K562 (cell line): ENCODE measurements around the gene PARD3. TPM values are rescaled to one million over a fixed set of nuclear protein-coding genes. Genes with fewer than 3 reads are reported as not detected.

Experiments
- ARNT ChIP-seq, 2 experiments: fragments of 450-650 bp; IDR thresholded peaks; 2 replicates each; pipeline ENCODE4 v1.6.1; 2016; ENCODE audit warnings: mild to moderate bottlenecking in 1 of 2
- LARP7 ChIP-seq: fragments of 450-650 bp; IDR thresholded peaks from 2 replicates; pipeline ENCODE4 v1.6.1; 2016
- LCOR ChIP-seq: sonication (generic); formaldehyde crosslinking; IDR thresholded peaks from 2 replicates; pipeline ENCODE4 v1.8.0; 2022; ENCODE audit warnings: mild to moderate bottlenecking, missing genetic modification reagents
- POLR2H ChIP-seq: IDR thresholded peaks from 2 replicates; pipeline ENCODE4 v1.6.1; 2016; ENCODE audit warnings: missing genetic modification characterization, low read depth, mild to moderate bottlenecking, control low read depth, missing compliant biosample characterization, moderate library complexity
- RAD51 ChIP-seq: fragments of 450-650 bp; IDR thresholded peaks from 2 replicates; pipeline ENCODE4 v1.7.1; 2016; ENCODE audit warnings: low read depth, mild to moderate bottlenecking, borderline replicate concordance
- SREBF2 ChIP-seq: sonication (generic); formaldehyde crosslinking; IDR thresholded peaks from 2 replicates; pipeline ENCODE4 v1.4.0; 2020; ENCODE audit warnings: mild to moderate bottlenecking, missing genetic modification reagents
- TGIF2 ChIP-seq: sonication (generic); formaldehyde crosslinking; IDR thresholded peaks from 2 replicates; pipeline ENCODE4 v1.8.1; 2022; ENCODE audit warnings: mild to moderate bottlenecking, missing genetic modification reagents, moderate library complexity
- THRAP3 ChIP-seq: fragments of 450-650 bp; IDR thresholded peaks from 2 replicates; pipeline ENCODE4 v1.6.1; 2016; ENCODE audit warnings: mild to moderate bottlenecking, inconsistent platforms, borderline replicate concordance
- ZFPM2 ChIP-seq: fragments of 250-450 bp; sonication (Bioruptor Pico); IDR thresholded peaks from 2 replicates; pipeline ENCODE4 v1.5.1; 2022; ENCODE audit warnings: mild to moderate bottlenecking
- ZNF140 ChIP-seq: fragments of 250-450 bp; sonication (Bioruptor Pico); IDR thresholded peaks from 2 replicates; pipeline ENCODE4 v1.8.0; 2021; ENCODE audit warnings: moderate library complexity, mild to moderate bottlenecking, inconsistent platforms
- ZNF583 ChIP-seq: fragments of 250-450 bp; sonication (Bioruptor Pico); IDR thresholded peaks from 2 replicates; pipeline ENCODE4 v1.4.0; 2020
- polyA plus RNA-seq, 8 experiments: library from polyadenylated mRNA; depleted of rRNA in 4 of 8; stranded (reverse) in 5 of 8; unstranded in 3 of 8; fragments of >200 nt; fragmentation: Nextera tagmentation in 2 of 8; fragmentation: Illumina TruSeq in 1 of 8; extraction: Ambion mirVana in 2 of 8; extraction: Trizol in 1 of 8; gene quantifications; 2 replicates each; pipeline versions ENCODE4 v1.2.1 to v1.2.3, GENCODE V29; 2011 to 2014; ENCODE audit warnings: inconsistent platforms in 1 of 8, missing spikeins in 1 of 8
- total RNA-seq, 7 experiments: library from RNA; depleted of rRNA in 6 of 7; stranded (reverse); fragments of >200 nt in 6 of 7; fragmentation: Illumina TruSeq in 2 of 7; extraction: Trizol in 2 of 7; gene quantifications; 2 replicates each; pipeline versions ENCODE4 v1.2.1 to v1.2.3, GENCODE V29; 2011 to 2021; ENCODE audit warnings: low replicate concordance in 1 of 7
- TF ChIP-seq, protein P1 (sequence below): fragments of 250-450 bp; sonication (Bioruptor Pico); IDR thresholded peaks from 2 replicates; pipeline ENCODE4 v1.9.0; 2021; ENCODE audit warnings: mild to moderate bottlenecking
- TF ChIP-seq, protein P2 (sequence below): fragments of 450-650 bp; IDR thresholded peaks from 2 replicates; pipeline ENCODE4 v1.6.1; 2017; ENCODE audit warnings: antibody characterized with exemption
- TF ChIP-seq, protein P3 (sequence below), 2 experiments: IDR thresholded peaks in 1 of 2; conservative IDR thresholded peaks in 1 of 2; 2 replicates each; pipeline ENCODE4 v1.6.1; 2016; ENCODE audit warnings: low read depth in 2 of 2, mild to moderate bottlenecking in 1 of 2, missing compliant biosample characterization in 1 of 2, missing genetic modification characterization in 1 of 2, moderate library complexity in 1 of 2
- TF ChIP-seq, protein P4 (sequence below): fragments of 250-450 bp; sonication (Bioruptor Pico); IDR thresholded peaks from 2 replicates; pipeline ENCODE4 v1.9.0; 2021; ENCODE audit warnings: mild to moderate bottlenecking, inconsistent platforms
- TF ChIP-seq, protein P5 (sequence below): fragments of 250-450 bp; sonication (Bioruptor Pico); IDR thresholded peaks from 2 replicates; pipeline ENCODE4 v1.8.0; 2021; ENCODE audit warnings: moderate library complexity, mild to moderate bottlenecking, inconsistent platforms
- TF ChIP-seq, protein P6 (sequence below), 3 experiments: IDR thresholded peaks in 2 of 3; conservative IDR thresholded peaks in 1 of 3; 2 replicates each; pipeline ENCODE4 v1.5.1; 2011 to 2012; ENCODE audit warnings: low read length in 3 of 3, mild to moderate bottlenecking in 3 of 3, control low read depth in 2 of 3, improper control_type of control experiment in 1 of 3, inconsistent platforms in 1 of 3, low read depth in 1 of 3, mixed read lengths in 1 of 3, moderate library complexity in 1 of 3; ENCODE audit not compliant: insufficient read depth in 2 of 3
- TF ChIP-seq, protein P7 (sequence below), 2 experiments: fragments of 450-650 bp in 1 of 2; sonication (generic) in 1 of 2; formaldehyde crosslinking in 1 of 2; IDR thresholded peaks in 1 of 2; conservative IDR thresholded peaks in 1 of 2; 2 replicates each; pipeline versions ENCODE4 v1.6.1 to v1.8.1; 2016 to 2023; ENCODE audit warnings: mild to moderate bottlenecking in 2 of 2, moderate library complexity in 2 of 2, inconsistent platforms in 1 of 2, missing genetic modification reagents in 1 of 2

The PARD3 gene
- total and polyA plus RNA-seq, 9 of the 15 experiments (the other 6 are each of a cell fraction or from before 2014, with no cell fraction given): 2.7 to 11.7 (median 7.7) TPM

DNA sequence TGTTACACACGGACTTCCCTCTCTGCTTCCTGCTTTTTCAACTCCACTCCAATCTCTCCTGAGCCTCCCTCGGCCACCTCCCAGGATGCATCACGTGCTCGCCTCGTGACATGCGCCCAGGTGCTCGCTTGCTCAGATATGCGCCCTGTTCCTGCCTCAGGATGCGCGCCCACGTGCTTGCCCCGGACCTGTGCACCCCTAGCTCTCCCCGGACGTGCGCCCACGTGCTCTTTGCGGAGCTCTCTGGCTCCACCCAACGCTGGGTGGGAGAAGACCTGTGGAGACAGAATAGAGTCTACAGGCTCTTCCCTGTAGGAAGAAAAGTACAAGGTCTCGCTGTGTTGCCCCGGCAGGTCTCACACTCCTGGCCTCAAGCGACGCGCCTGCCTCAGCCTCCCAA lies 23.1 kb downstream of the PARD3 start (continued):
- TF ChIP-seq ZFPM2 (CRISPR knock-in tag): no peak
- peak; percentile 93; the same call in 1 of the 2 replicates for TF ChIP-seq TGIF2
- TF ChIP-seq, protein P1, sequence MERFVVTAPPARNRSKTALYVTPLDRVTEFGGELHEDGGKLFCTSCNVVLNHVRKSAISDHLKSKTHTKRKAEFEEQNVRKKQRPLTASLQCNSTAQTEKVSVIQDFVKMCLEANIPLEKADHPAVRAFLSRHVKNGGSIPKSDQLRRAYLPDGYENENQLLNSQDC: no peak
- TF ChIP-seq, protein P2, sequence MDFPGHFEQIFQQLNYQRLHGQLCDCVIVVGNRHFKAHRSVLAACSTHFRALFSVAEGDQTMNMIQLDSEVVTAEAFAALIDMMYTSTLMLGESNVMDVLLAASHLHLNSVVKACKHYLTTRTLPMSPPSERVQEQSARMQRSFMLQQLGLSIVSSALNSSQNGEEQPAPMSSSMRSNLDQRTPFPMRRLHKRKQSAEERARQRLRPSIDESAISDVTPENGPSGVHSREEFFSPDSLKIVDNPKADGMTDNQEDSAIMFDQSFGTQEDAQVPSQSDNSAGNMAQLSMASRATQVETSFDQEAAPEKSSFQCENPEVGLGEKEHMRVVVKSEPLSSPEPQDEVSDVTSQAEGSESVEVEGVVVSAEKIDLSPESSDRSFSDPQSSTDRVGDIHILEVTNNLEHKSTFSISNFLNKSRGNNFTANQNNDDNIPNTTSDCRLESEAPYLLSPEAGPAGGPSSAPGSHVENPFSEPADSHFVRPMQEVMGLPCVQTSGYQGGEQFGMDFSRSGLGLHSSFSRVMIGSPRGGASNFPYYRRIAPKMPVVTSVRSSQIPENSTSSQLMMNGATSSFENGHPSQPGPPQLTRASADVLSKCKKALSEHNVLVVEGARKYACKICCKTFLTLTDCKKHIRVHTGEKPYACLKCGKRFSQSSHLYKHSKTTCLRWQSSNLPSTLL: no peak
- TF ChIP-seq ARNT (IDR thresholded peaks at IDR 0.05): no peak
- no peak for TF ChIP-seq SREBF2
- TF ChIP-seq THRAP3: no peak
- TF ChIP-seq, protein P3, sequence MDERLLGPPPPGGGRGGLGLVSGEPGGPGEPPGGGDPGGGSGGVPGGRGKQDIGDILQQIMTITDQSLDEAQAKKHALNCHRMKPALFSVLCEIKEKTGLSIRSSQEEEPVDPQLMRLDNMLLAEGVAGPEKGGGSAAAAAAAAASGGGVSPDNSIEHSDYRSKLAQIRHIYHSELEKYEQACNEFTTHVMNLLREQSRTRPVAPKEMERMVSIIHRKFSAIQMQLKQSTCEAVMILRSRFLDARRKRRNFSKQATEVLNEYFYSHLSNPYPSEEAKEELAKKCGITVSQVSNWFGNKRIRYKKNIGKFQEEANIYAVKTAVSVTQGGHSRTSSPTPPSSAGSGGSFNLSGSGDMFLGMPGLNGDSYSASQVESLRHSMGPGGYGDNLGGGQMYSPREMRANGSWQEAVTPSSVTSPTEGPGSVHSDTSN (CRISPR knock-in tag; IDR thresholded peaks at IDR 0.05; ENCODE audit: low read depth): no peak
- TF ChIP-seq, protein P3 (tag; conservative IDR thresholded peaks at IDR 0.05; ENCODE audit: low read depth): no peak
- TF ChIP-seq RAD51: peak; percentile 70
- TF ChIP-seq POLR2H (tag): no peak
- TF ChIP-seq ZNF140 (CRISPR knock-in tag): no peak
- TF ChIP-seq ZNF583 (CRISPR knock-in tag): no peak
- TF ChIP-seq, protein P4, sequence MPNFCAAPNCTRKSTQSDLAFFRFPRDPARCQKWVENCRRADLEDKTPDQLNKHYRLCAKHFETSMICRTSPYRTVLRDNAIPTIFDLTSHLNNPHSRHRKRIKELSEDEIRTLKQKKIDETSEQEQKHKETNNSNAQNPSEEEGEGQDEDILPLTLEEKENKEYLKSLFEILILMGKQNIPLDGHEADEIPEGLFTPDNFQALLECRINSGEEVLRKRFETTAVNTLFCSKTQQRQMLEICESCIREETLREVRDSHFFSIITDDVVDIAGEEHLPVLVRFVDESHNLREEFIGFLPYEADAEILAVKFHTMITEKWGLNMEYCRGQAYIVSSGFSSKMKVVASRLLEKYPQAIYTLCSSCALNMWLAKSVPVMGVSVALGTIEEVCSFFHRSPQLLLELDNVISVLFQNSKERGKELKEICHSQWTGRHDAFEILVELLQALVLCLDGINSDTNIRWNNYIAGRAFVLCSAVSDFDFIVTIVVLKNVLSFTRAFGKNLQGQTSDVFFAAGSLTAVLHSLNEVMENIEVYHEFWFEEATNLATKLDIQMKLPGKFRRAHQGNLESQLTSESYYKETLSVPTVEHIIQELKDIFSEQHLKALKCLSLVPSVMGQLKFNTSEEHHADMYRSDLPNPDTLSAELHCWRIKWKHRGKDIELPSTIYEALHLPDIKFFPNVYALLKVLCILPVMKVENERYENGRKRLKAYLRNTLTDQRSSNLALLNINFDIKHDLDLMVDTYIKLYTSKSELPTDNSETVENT: no peak
- TF ChIP-seq, protein P5, sequence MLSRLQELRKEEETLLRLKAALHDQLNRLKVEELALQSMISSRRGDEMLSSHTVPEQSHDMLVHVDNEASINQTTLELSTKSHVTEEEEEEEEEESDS (CRISPR knock-in tag): no peak
- TF ChIP-seq, protein P6, sequence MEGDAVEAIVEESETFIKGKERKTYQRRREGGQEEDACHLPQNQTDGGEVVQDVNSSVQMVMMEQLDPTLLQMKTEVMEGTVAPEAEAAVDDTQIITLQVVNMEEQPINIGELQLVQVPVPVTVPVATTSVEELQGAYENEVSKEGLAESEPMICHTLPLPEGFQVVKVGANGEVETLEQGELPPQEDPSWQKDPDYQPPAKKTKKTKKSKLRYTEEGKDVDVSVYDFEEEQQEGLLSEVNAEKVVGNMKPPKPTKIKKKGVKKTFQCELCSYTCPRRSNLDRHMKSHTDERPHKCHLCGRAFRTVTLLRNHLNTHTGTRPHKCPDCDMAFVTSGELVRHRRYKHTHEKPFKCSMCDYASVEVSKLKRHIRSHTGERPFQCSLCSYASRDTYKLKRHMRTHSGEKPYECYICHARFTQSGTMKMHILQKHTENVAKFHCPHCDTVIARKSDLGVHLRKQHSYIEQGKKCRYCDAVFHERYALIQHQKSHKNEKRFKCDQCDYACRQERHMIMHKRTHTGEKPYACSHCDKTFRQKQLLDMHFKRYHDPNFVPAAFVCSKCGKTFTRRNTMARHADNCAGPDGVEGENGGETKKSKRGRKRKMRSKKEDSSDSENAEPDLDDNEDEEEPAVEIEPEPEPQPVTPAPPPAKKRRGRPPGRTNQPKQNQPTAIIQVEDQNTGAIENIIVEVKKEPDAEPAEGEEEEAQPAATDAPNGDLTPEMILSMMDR (IDR thresholded peaks at IDR 0.05 in 2 of 3, conservative IDR thresholded peaks at IDR 0.05 in 1 of 3; ENCODE audit: insufficient read depth in 2 of 3, low read depth in 1 of 3, low read length in 3 of 3): peak; percentile 50 to 55 (median 53); a peak in 5 of 6 replicates
- TF ChIP-seq, protein P7, sequence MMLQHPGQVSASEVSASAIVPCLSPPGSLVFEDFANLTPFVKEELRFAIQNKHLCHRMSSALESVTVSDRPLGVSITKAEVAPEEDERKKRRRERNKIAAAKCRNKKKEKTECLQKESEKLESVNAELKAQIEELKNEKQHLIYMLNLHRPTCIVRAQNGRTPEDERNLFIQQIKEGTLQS (IDR thresholded peaks at IDR 0.05): no peak
- TF ChIP-seq, protein P7 (CRISPR knock-in tag; conservative IDR thresholded peaks at IDR 0.05): no peak
- TF ChIP-seq LARP7: no peak
- no peak; the same call in 1 of the 2 replicates for TF ChIP-seq LCOR
